ENCODE data around the gene ZNF318. TPM values are rescaled to one million over a fixed set of nuclear protein-coding genes. Genes with fewer than 3 reads are reported as not detected.
"Not testable (repeated sequence)": the region's sequence is repeated elsewhere in the genome, so short reads cannot be mapped to it uniquely, and the experiment has no call there.

The ZNF318 gene
- total RNA-seq, 1 donor from 2014 or later = 6.3 TPM

DNA sequence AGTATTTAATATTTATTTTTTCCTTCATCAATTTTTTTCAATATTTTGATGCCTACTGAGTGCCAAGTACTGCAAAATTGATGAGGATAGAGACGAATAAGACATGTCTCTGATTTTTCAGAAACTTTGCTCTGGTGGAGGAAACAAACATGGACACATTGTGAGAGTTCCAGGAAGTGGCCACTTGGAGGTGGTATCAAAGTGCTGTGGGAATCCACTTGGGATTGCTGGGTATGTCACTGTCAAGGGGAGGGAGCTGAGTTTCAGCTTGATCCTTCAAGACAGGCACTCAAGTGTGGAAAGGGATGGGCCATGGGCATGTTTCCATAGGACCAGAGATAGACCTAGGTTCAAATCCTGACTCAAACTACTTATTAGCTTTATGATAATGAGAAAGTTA is 33.4 kb upstream of the ZNF318 start:
- no peaks in the 10 kb centered on the region for H3K9me3 ChIP-seq (ENCODE audit: control insufficient read depth in 3 of 3, low read length in 3 of 3)

DNA sequence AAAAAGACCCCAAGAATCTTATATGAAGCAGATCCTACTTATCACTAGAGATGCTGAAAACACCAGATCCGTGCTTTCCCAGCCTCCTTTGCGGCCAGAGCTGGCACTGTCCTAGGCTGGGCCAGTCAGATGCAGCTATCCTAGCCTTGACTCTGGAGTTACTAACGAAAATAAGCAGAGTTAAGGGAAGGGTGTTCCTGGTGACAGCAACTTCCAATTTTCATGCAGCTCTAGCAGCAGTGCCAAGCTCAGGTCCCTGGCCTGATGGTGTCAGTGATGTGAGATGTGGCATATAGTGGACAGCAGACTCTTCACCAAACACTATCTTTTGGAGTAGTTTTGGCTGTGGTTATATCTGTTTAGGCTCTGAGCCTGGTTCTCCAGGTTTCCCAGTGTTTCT is 32.3 kb upstream of the ZNF318 start:
- H3K36me3 ChIP-seq (ENCODE audit: control insufficient read depth in 3 of 3, insufficient read depth in 3 of 3, low read length in 3 of 3) = no peaks in the 10 kb centered on the region
- no peaks in the 10 kb centered on the region for H3K4me1 ChIP-seq (ENCODE audit: control insufficient read depth in 3 of 3, insufficient read depth in 3 of 3, low read length in 3 of 3)
- no peak overlapping the region for H3K9ac ChIP-seq (ENCODE audit: low read depth in 1 of 3, low read length in 3 of 3)
- H3K4me3 ChIP-seq (ENCODE audit: low read length in 3 of 3) = no peak overlapping the region
- H3K27me3 ChIP-seq (ENCODE audit: control insufficient read depth in 3 of 3, insufficient read depth in 3 of 3, low read length in 3 of 3) = peaks cover 0 to 4% (median 0%) of the 10 kb centered on the region in 3 donors
- no peaks in the 10 kb centered on the region for H3K9me3 ChIP-seq (ENCODE audit: control insufficient read depth in 3 of 3, low read length in 3 of 3)
- no peak overlapping the region for H3K27ac ChIP-seq (ENCODE audit: low read depth, low read length)

More for the DNA sequence above, 33.4 kb upstream of the ZNF318 start:
- Histone ChIP-seq H3K9ac (ENCODE audit: low read depth in 1 of 3, low read length in 3 of 3) (no peak overlapping the region), H3K4me1 (ENCODE audit: control insufficient read depth in 3 of 3, insufficient read depth in 3 of 3, low read length in 3 of 3) (no peaks in the 10 kb centered on the region), H3K27ac (ENCODE audit: low read depth, low read length) (no peak overlapping the region), H3K27me3 (ENCODE audit: control insufficient read depth in 3 of 3, insufficient read depth in 3 of 3, low read length in 3 of 3) (peaks cover 0 to 4% (median 0%) of the 10 kb centered on the region in 3 donors), H3K4me3 (ENCODE audit: low read length in 3 of 3) (no peak overlapping the region), H3K36me3 (ENCODE audit: control insufficient read depth in 3 of 3, insufficient read depth in 3 of 3, low read length in 3 of 3) (no peaks in the 10 kb centered on the region)

DNA sequence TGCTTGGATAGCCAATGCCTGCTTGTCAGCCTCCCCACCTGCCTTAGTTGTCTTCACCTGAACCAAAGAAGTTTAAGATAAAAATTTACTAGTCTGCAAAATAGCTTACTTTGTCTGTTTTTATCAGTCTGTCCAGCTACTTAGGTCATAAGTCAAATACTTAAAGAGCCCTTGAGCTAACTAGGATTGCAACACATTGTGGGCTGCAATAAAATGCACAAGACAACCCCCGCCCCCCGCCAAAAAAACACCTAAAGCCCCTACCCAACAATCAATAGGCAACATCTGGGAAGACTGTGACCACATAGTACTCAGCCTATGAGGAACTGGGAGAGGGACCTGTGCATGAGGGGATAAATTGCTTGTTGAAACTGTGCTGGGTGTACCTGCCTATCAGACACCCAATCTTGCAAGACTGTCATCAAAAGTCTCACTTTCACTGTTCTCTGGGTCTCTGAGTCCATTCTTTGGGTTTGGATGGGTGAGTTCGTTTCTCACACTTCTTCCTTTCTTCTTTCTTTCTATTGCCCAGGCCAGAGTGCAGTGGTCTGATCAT is 30.6 kb upstream of the ZNF318 start:
- Histone ChIP-seq H3K27ac (ENCODE audit: low read depth, low read length) (no peak overlapping the region), H3K27me3 (ENCODE audit: control insufficient read depth in 3 of 3, insufficient read depth in 3 of 3, low read length in 3 of 3) (peaks cover 0 to under 1% (median 0%) of the 10 kb centered on the region in 3 donors), H3K4me3 (ENCODE audit: low read length in 3 of 3) (no peak overlapping the region), H3K9ac (ENCODE audit: low read depth in 1 of 3, low read length in 3 of 3) (no peak overlapping the region), H3K4me1 (ENCODE audit: control insufficient read depth in 3 of 3, insufficient read depth in 3 of 3, low read length in 3 of 3) (no peaks in the 10 kb centered on the region), H3K9me3 (ENCODE audit: control insufficient read depth in 3 of 3, low read length in 3 of 3) (no peaks in the 10 kb centered on the region), H3K36me3 (ENCODE audit: control insufficient read depth in 3 of 3, insufficient read depth in 3 of 3, low read length in 3 of 3) (no peaks in the 10 kb centered on the region)

DNA sequence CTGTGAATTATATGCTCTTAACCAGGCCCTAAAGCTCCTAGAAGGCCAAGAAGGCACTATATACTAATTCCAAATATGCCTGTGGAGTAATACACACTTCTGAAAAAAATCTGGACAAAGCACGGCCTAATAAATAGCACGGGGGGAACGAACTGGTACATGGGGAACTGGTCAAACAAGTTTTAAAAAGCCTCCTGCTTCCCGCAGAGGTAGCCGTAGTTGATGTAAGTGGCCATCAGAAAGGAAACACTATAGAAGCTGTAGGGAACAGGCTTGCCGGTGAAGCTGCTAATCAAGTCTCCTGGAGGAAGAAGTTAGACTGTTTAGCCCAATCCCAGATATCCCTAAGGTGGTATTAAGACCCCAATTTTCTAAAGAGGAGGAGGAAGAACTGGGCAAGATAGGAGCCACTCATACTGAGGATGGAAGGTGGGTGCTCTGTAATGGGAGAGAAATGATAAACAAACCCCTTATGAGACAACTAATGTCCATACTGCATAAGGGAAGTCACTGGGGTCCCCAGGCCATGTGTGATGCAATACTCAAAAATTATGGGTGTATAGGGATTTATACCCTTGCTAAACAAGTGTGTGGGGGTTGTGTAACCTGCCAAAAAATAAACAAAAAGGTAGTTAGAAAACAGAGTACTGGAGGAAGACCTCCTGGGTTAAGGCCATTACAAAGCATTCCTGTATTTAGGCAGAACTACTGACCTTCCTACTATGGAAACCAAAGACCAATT is 27.1 kb upstream of the ZNF318 start:
- Histone ChIP-seq H3K4me3 (ENCODE audit: low read length in 3 of 3) (no peak overlapping the region), H3K36me3 (ENCODE audit: control insufficient read depth in 3 of 3, insufficient read depth in 3 of 3, low read length in 3 of 3) (no peaks in the 10 kb centered on the region), H3K27ac (ENCODE audit: low read depth, low read length) (no peak overlapping the region), H3K27me3 (ENCODE audit: control insufficient read depth in 3 of 3, insufficient read depth in 3 of 3, low read length in 3 of 3) (peaks cover 0 to 6% (median 2%) of the 10 kb centered on the region in 3 donors), H3K4me1 (ENCODE audit: control insufficient read depth in 3 of 3, insufficient read depth in 3 of 3, low read length in 3 of 3) (no peaks in the 10 kb centered on the region), H3K9ac (ENCODE audit: low read depth in 1 of 3, low read length in 3 of 3) (no peak overlapping the region), H3K9me3 (ENCODE audit: control insufficient read depth in 3 of 3, low read length in 3 of 3) (no peaks in the 10 kb centered on the region)

DNA sequence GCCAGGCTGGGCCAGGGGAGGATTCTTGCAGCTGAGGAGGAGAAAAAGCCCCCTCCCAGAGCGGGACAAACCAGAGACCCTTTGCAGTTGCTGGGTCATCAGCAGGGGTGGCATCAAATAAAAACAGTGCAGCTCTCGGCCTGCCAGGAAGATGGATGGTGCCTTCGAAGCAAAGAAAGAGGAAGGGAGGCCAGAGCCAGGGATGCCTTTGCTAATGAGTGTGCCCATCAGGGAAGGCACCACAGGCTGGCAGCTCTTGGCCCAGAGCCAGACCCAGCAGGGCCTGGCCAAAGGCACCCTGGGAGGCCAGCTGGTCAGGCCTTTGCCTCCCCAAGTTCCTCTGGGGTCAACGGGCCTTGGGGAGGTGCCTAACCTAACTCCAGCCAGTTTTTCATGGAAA is 26.3 kb upstream of the ZNF318 start:
- no peaks in the 10 kb centered on the region for H3K9me3 ChIP-seq (ENCODE audit: control insufficient read depth in 3 of 3, low read length in 3 of 3)
- no peaks in the 10 kb centered on the region for H3K36me3 ChIP-seq (ENCODE audit: control insufficient read depth in 3 of 3, insufficient read depth in 3 of 3, low read length in 3 of 3)
- H3K27me3 ChIP-seq (ENCODE audit: control insufficient read depth in 3 of 3, insufficient read depth in 3 of 3, low read length in 3 of 3) = peaks cover 0 to 8% (median 4%) of the 10 kb centered on the region in 3 donors
- no peak overlapping the region for H3K27ac ChIP-seq (ENCODE audit: low read depth, low read length)
- no peak overlapping the region for H3K4me3 ChIP-seq (ENCODE audit: low read length in 3 of 3)
- H3K4me1 ChIP-seq (ENCODE audit: control insufficient read depth in 3 of 3, insufficient read depth in 3 of 3, low read length in 3 of 3) = no peaks in the 10 kb centered on the region
- H3K9ac ChIP-seq (ENCODE audit: low read depth in 1 of 3, low read length in 3 of 3) = no peak overlapping the region

DNA sequence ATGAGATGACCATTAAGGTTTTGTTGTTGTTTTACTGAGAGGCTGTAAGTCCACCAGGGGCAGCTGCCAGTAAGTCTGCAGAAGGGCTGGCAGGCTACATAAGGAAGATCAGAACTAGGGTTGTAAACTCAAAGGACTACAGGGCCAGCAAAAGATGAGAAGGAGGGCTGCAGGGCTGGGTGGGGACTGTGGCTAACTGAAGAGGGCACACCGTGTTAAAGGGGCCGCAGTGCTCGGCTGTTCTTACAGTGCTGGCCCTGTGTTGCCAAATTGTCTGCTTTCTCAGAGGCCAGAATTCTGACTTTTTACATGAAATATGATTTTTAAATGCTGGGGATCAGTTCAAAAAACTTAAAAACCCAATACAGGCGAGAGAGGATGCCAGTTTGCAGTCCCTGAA is 25.5 kb upstream of the ZNF318 start:
- Histone ChIP-seq H3K27me3 (ENCODE audit: control insufficient read depth in 3 of 3, insufficient read depth in 3 of 3, low read length in 3 of 3) (peaks cover 0 to 8% (median 7%) of the 10 kb centered on the region in 3 donors), H3K9me3 (ENCODE audit: control insufficient read depth in 3 of 3, low read length in 3 of 3) (no peaks in the 10 kb centered on the region), H3K4me1 (ENCODE audit: control insufficient read depth in 3 of 3, insufficient read depth in 3 of 3, low read length in 3 of 3) (no peaks in the 10 kb centered on the region), H3K9ac (ENCODE audit: low read depth in 1 of 3, low read length in 3 of 3) (no peak overlapping the region), H3K36me3 (ENCODE audit: control insufficient read depth in 3 of 3, insufficient read depth in 3 of 3, low read length in 3 of 3) (no peaks in the 10 kb centered on the region), H3K27ac (ENCODE audit: low read depth, low read length) (no peak overlapping the region), H3K4me3 (ENCODE audit: low read length in 3 of 3) (no peak overlapping the region)

DNA sequence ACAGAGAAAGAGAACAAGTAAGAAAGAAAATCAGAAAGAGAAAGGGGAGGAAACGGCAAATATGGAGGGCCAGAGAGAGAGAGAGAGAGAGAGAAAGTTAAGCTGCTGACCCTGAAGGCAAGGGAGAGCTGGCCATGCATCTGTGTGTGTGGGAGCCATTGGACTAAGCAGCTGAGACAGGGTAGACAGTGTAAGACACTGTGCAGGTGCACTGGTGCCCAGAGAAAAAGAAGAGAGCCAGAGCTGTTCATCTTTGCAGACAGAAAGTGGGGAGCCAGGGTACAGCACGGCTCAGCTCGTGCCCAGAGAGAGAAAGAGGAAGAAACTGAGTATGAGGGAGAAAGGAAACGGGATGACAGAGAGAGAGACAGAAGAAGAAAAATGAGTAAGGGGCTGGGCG is 24.2 kb upstream of the ZNF318 start:
- H3K9me3 ChIP-seq (ENCODE audit: control insufficient read depth in 3 of 3, low read length in 3 of 3) = no peaks in the 10 kb centered on the region
- H3K27ac ChIP-seq (ENCODE audit: low read depth, low read length) = no peak overlapping the region
- peaks cover 0 to 8% (median 7%) of the 10 kb centered on the region in 3 donors for H3K27me3 ChIP-seq (ENCODE audit: control insufficient read depth in 3 of 3, insufficient read depth in 3 of 3, low read length in 3 of 3)
- H3K9ac ChIP-seq (ENCODE audit: low read depth in 1 of 3, low read length in 3 of 3) = no peak overlapping the region
- H3K4me1 ChIP-seq (ENCODE audit: control insufficient read depth in 3 of 3, insufficient read depth in 3 of 3, low read length in 3 of 3) = no peaks in the 10 kb centered on the region
- H3K36me3 ChIP-seq (ENCODE audit: control insufficient read depth in 3 of 3, insufficient read depth in 3 of 3, low read length in 3 of 3) = no peaks in the 10 kb centered on the region
- H3K4me3 ChIP-seq (ENCODE audit: low read length in 3 of 3) = no peak overlapping the region

DNA sequence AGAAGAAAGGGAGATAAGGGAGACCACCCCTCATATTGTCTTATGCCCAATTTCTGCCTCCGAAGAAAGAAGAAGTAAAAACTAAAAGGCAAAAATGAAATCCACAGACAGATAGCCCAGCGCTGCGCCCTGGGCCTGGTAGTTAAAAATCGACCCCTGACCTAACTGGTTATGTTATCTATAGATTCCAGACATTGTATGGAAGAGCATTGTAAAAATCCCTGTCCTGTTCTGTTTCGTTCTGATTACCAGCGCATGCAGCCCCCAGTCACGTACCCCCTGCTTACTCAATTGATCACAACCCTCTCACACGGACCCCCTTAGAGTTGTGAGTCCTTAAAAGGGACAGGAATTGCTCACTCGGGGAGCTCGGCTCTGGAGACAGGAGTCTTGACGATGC is 23.7 kb upstream of the ZNF318 start:
- H3K9me3 ChIP-seq (ENCODE audit: control insufficient read depth in 3 of 3, low read length in 3 of 3); H3K4me3 ChIP-seq (ENCODE audit: low read length in 3 of 3); H3K4me1 ChIP-seq (ENCODE audit: control insufficient read depth in 3 of 3, insufficient read depth in 3 of 3, low read length in 3 of 3); H3K27ac ChIP-seq (ENCODE audit: low read depth, low read length); H3K27me3 ChIP-seq (ENCODE audit: control insufficient read depth in 3 of 3, insufficient read depth in 3 of 3, low read length in 3 of 3); H3K9ac ChIP-seq (ENCODE audit: low read depth in 1 of 3, low read length in 3 of 3); H3K36me3 ChIP-seq (ENCODE audit: control insufficient read depth in 3 of 3, insufficient read depth in 3 of 3, low read length in 3 of 3): not testable (repeated sequence)

DNA sequence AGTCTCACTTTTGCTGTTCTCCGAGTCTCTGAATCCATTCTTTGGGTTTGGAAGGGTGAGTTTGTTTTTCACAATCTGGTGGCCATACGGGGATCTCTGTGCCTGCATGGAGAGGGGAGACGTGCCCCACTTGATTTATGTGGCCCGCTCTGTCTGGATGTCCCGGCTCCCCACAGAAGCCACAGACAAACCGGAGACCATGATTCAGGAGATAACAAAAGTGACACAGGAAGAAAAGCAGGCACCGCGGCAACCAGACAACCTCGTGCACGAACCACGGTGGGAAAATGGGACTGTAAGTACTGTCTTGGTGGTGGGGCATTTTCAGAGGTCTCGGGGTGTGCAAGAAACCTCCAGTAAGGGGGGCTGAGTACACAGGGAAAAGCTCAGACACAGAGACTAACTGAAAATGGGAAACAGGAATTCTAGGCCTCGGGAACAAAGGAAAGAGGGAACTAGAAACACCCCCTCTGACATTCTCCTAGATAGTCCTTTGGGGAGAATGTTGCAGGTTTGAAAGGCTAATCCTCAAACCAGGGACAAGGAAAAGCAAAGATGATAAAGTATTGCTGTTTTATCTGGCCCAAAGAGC is 22.1 kb upstream of the ZNF318 start:
- Histone ChIP-seq H3K4me1 (ENCODE audit: control insufficient read depth in 3 of 3, insufficient read depth in 3 of 3, low read length in 3 of 3) (no peaks in the 10 kb centered on the region), H3K27ac (ENCODE audit: low read depth, low read length) (no peak overlapping the region), H3K27me3 (ENCODE audit: control insufficient read depth in 3 of 3, insufficient read depth in 3 of 3, low read length in 3 of 3) (peaks cover 0 to 8% (median 7%) of the 10 kb centered on the region in 3 donors), H3K4me3 (ENCODE audit: low read length in 3 of 3) (no peak overlapping the region), H3K9me3 (ENCODE audit: control insufficient read depth in 3 of 3, low read length in 3 of 3) (no peaks in the 10 kb centered on the region), H3K9ac (ENCODE audit: low read depth in 1 of 3, low read length in 3 of 3) (no peak overlapping the region), H3K36me3 (ENCODE audit: control insufficient read depth in 3 of 3, insufficient read depth in 3 of 3, low read length in 3 of 3) (no peaks in the 10 kb centered on the region)

DNA sequence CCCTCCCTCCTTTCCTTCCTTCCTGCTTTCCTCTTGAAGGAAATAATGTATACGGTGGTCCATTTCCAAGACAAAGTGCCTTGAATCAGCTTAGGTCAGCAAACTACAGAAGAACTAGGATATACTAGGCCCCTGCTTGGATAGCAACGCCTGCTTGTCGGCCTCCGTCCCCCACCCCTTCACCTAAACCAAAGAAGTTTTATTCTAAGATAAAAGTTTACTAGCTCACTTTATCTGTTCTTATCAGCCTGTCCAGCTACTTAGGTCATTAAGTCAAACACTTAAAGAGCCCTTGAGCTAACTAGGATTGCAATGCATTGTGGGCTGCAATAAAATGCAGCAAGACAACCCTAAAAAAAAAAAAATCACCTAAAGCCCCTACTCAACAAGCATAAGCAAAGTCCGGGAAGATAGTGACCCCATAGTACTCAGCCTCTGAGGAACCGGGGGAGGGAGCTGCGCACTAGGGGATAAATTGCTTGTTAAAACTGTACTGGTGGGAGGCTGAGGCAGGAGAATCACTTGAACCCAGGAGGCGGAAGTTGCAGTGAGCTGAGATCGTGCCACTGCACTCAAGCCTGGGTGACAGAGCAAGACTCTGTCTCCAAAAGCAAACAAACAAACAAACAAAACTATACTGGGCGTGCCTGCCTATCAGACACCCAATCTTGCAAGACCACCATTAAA is 21.4 kb upstream of the ZNF318 start:
- H3K9me3 ChIP-seq (ENCODE audit: control insufficient read depth in 3 of 3, low read length in 3 of 3) = not testable (repeated sequence)

More for the DNA sequence above, 21.4 kb upstream of the ZNF318 start:
- H3K27ac ChIP-seq (ENCODE audit: low read depth, low read length); H3K4me3 ChIP-seq (ENCODE audit: low read length in 3 of 3); H3K27me3 ChIP-seq (ENCODE audit: control insufficient read depth in 3 of 3, insufficient read depth in 3 of 3, low read length in 3 of 3); H3K4me1 ChIP-seq (ENCODE audit: control insufficient read depth in 3 of 3, insufficient read depth in 3 of 3, low read length in 3 of 3); H3K36me3 ChIP-seq (ENCODE audit: control insufficient read depth in 3 of 3, insufficient read depth in 3 of 3, low read length in 3 of 3); H3K9ac ChIP-seq (ENCODE audit: low read depth in 1 of 3, low read length in 3 of 3): not testable (repeated sequence)

All from skeletal muscle tissue (tissue), 4 donors.